HG03521 (cell line): ENCODE data around the gene CYP2W1.

Experiments used
- ATAC-seq: cut with Tn5 transposase; IDR thresholded peaks from one replicate; pipeline ENCODE4 v1.9.1; 2021; ENCODE audit warnings: mild to moderate bottlenecking, moderate library complexity; ENCODE audit not compliant: unreplicated experiment

Gene CYP2W1

DNA sequence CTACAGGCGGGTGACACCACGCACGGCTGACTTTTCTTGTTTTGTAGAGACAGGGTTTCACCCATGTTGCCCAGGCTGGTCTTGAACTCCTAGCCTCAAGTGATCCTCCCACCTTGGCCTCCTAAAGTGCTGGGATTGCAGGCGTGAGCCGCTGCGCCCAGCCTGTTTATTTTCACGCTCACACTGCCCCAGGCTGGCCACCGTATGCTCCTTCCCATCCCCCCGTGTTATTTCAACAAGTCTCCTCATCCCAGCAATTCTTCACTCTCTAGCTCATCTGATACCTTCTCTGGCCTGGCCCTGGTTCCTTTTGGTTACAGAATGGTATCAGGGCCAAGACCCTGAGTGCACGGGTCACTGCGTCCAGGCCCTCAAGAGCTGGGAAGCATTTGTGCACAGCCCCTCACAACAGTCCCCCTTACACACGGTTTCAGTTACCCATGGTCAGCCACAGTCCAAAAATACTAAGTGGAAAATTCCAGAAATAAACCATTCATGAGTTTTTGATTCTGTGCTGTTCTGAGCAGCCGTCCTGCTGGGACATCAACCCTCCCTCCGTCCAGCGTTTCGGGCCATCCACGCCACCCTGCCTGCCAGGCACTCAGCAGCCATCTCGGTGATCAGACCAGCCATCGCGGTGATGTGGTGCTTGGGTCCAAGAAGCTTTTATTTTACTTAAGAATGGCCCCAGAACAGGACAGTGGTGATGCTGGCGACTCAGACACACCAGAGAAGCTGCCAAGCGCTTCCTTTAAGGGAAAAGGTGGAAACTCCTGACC is 16.5 kb upstream of the CYP2W1 start:
- no peak for ATAC-seq

DNA sequence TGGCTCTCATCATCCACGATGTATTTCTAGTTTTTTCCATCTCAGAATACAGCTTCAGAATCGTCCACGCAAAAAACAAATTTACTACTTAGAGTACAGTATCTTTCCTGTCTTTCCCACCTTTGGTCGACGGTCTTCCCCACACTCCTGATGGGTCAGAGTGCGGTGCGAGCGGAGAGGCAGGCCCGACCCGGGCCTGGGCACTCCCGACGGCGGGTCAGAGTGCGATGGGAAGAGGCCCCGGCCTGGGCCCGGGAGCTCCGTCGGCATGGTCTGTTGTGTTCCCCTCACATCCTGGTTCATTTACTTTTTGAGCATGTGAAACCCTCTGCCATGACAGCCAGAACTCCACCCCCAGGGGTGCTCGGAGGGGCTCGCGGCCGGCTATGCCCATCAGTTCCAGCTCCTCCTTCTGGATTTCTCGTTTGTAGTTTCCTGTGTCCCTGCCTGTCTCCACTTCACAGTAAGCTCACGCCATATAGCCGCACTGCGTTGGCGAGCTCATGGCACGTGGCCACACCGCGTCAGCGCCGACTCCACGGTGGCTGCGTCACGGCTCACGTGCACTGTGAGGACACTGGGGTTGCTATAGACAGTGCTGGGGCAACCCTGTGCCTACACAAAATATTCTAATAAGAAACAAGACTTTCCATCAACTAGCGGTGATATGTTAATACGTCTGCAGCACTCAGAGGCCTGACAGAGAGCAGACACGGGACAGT is 15.5 kb upstream of the CYP2W1 start:
- no peak for ATAC-seq

DNA sequence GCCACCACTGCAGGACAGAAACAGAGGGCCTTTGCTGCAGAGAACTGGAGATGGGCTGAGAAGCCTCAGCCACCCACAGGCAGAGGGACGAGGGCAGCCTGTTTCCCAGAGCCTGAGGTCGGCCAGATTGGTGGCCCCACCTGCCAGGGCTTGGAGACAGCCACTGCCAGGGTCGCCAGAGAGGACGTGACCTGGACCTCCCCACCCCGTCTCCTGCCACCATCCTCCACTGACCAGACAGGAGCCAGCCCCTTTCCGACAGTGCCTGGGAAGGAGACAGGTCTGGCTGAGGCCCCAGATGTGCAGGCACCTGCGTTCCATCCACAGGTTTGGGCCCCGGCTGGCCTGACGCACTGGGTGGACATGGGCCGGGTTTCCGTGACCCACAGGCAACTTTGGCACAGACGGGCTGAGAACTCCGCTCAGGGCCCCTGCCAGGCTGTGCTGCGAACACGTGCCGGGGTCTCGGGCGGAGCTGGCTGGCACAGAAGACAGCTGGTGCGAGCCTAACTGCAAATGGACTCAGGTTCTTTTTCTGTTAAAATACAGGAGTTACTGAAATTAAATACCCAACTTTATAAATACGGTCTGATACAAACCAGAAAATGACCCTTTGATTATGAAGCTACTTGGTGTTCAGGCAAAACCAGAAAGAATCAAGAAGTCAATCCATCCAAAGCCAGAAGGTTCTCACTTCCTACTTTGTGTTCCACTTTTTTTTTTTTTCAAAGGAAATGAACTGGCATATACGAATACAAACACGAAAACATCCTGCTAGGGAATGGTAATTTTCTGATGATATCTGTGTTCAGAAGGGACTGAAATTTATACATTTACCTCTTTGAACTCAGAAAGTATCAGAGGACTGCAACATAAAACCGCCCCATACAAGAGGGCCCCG is 14.5 kb upstream of the CYP2W1 start:
- no peak for ATAC-seq

DNA sequence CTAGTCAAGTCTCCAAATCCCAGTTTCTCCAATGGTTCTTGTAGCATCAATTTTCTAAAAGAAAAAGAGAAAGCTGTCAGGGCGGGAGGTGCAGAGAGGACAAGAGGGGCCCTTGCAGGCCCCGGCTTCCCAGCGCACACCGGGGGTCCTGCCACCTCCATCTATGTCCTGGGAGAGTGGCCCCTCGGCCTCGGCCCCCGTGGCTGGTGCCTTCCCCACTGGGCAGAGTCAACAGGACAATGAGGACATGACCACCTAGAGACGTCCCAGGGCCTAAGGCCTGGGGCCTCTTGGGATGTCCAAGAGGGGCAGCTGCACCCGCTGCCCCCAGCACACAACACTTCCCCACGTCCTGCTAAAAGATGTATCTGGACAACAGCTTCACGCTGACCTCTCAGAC is 13.6 kb upstream of the CYP2W1 start:
- ATAC-seq: no peak

DNA sequence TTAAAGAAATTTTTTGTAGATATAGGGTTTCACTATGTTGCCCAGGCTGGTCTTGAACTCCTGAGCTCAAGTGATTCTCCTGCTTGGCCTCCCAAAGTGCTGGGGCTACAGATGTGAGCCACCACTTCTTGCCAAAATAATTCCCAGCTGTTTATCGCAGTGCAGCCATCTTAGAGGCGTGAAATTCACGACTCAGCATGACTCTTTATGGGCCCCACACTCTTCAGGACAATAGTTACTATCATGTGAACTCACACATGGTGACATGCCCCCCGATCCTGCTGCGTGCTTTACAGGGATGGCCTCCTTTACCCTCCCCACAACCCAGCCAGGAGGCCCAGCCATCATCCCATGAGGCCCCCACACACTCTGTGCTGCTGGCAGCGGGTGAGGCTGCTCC is 12.2 kb upstream of the CYP2W1 start:
- no peak for ATAC-seq

DNA sequence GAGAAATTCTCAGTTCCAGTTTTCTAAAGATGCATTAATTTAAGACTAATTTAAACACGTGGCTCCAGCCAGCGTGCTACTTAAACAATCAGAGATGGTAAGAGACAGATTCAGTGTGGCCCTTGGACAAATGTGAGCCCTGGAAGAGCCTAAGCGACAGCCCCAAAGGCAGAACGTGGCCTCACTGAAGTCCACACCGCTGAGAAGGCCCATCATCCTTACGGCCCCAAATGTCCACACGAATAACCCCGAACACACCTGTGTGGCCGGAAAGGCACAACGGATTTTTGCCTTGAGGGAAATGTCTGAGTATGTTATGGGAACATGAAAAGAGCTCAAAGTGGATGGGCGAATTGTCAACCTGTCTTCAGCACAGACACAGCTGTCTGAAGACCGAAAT is 10.9 kb upstream of the CYP2W1 start:
- ATAC-seq: no peak

DNA sequence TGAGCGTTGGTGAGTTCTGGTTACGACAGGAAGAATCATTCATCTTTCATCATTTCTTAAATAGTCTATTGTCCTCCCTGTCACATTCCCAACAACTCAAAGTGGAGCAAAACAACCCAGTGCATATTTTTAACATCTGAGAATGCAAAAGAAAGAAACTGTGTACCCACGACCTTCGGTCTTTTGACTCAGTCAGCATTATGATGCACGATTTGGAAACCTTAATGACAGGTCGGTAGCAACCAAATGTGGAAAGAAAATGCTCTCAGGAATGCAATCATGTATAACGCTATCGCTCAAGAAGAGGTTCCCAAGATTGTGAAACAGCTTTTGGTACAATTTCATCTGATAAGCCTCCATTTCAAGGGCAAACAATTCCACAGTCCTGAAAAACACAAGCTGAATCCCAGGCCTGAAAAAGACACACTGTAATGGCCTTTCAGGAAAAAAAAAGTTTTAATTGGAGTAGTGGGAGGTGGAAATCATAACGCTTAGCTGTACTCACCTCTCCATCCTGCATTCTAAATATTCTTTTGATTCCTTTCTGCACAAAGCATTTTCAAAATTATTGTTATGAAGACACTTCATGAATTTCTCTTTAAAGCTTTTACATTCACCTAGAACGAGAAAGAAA is 10.2 kb upstream of the CYP2W1 start:
- no peak for ATAC-seq

DNA sequence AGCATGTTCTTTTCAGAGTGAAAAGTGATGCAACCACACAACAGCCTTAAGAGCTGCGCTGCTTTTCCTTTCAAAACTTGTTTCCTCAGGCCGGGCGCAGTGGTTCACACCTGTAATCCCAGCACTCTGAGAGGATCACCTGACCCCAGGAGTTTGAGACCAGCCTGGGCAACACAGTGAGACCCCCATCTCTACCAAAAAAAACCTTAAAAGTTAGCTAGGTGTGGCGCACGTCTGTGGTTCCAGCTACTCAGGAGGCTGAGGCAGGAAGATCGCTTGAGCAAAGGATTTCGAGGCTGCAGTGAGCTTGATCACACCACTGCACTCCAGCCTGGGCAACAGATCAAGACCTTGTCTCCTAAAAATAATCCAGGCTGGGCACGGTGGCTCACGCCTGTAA is 9.7 kb upstream of the CYP2W1 start:
- ATAC-seq: no peak

DNA sequence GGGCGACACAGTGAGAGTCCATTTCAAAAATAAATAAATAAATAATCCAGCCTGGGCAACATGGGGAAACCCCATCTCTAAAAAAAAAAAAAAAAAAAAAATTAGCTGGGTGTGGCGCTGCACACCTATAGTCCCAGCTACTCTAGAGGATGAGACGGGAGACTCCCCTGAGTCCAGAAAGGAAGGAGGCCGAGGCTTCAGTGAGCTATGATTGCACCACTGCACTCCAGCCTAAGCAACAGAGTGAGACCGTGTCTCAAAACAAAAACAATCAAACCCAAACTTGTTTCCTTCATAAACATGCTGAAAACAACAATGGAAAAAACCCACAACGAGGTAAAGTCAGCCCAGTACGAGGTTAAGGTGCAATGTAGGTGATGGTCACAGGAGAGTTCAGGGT is 8.8 kb upstream of the CYP2W1 start:
- no peak for ATAC-seq

DNA sequence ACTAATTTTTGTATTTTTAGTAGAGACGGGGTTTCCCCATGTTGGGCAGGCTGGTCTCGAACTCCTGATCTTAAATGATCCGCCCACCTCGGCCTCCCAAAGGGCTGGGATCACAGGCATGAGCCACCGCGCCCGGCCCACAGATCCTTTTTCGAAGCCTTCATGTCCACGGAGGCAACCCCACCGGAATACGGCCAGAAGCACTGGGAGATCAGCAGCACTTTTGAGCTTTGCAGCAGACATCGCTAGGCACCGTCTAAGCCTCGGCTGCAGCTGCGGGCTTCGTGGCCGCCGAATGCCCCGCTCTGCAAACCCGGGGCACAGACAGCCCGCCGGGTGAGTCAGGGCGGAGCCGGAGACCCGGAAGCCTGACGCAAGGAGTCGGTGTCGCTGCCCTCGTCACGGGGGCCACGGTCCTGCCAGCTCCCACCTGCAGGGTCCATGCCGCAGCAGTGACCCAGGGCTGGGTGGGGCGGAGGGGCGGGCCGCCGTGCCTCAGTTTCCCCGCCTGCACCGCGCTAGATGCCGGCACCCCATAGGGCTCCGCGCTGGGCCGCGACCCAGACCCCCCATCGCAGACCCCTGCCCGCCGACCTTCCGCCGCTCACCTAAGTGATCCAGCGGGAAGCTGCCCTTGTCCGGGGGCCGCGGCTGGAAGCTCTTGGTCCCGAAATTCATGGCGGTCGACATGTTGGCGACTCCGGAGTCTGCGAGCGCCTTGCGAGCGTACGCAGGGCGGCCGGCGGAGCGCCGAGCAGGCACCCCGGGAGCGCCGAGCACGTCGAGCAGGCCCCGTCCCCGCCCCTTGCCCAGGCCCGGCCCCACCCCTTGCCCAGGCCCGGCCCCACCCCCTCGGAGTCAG is 7.9 kb upstream of the CYP2W1 start, which contains the start of gene COX19:
TSS of gene COX19 (minus strand) at position 730 of the 862 bp plus-strand sequence. CDS start at position 690, 40 bp downstream.
- peak; percentile 85 for ATAC-seq

DNA sequence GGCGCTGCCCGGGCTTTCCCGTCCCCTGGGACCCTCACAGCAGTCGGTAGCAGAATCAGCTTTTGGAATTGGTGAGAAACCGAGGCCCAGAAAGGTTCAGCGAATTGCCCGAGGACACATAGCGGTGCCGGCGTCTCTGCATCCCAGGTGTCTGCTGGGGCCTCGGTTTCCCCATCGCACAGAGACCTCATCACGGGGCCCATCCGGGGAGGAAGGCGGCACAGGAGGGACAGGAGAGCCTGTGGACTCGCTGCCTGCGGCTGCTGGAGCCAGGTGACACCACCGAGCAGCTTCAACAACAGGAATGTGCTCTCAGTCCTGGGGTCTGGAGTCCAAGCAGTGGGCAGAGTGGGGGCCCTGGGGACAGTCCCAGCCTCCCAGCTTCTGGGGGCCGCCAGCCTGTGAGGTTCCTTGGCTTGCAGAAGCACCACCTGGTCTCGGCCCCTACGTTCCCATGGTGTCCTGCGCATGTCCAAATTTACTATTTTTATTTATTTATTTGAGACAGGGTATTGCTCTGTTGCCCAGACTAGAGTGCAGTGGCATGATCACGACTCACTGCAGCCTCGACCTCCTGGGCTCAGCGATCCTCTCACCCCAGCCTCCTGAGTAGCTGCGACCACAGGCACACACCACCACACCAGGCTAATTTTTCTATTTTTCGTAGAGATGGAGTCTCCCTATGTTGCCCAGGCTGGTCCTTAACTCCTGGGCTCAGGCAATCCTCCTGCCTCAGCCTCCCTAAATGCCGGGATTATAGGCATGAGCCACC is 7.1 kb upstream of the CYP2W1 start:
- ATAC-seq: no peak

DNA sequence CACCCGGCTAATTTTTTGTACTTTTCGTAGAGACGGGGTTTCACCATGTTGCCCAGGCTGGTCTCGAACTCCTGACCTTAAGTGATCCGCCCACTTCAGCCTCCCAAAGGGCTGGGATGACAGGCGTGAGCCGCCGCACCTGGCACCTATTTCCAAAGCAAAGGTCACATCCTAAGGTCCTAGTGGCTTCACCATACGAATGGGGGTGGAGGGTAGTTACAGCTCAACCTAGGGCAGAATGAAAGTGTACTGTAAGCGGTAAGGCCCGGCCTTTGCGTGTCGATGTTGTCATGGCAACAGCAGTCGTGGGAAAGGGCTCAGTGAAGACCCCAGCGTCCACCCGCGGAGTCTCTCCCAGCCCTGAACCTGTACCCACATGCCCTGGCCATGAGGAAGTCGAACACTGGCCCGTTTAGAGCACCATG is 6.1 kb upstream of the CYP2W1 start:
- no peak for ATAC-seq

DNA sequence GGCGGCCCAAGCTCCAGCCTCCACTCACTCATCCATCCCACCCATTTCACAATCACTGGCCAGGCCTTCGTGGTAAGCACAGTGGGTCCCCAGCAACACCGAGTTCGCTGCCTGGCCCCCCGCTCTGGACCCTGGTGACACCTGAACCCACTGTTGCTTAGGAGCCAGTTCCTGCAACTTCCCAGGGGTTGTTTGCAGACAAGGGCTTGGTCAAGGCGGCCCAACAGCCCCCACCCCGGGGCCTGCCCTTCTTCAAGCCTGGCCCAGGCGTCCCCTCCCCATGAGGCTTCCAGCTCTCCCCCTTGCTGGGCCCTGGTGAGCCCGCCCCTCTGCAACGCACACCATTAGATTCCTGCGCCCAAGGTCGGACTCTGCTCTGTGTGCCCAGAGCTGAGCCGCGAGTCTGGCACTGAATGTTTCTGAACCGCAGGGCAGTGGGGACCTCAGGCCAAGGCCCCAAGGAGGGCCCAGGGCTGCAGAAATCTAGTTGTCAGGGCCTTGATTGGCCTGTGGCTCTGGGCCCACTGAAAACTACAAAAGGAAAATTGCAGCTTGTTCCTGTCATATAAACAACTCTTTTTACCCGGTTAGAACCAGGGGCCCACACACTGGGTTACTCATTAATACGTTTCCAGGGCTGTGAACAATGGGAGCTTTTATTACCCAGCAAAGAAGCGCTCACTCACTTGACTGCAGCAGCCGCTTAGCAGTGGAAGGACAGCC is 5.5 kb upstream of the CYP2W1 start:
- no peak for ATAC-seq

DNA sequence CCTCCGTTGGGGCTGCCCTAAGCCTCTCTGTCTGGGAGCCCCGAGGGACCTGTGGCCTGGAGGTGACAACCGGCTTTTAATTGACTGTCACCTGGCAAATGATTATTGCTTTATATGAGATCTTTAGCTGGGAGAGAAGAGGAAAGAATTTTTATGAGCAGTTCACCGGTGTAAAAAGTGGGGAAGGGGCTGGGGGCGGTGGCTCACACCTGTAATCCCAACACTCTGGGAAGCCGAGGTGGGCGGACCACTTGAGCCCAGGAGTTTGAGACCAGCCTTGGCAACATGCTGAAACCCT is 5.0 kb upstream of the CYP2W1 start:
- no peak for ATAC-seq

DNA sequence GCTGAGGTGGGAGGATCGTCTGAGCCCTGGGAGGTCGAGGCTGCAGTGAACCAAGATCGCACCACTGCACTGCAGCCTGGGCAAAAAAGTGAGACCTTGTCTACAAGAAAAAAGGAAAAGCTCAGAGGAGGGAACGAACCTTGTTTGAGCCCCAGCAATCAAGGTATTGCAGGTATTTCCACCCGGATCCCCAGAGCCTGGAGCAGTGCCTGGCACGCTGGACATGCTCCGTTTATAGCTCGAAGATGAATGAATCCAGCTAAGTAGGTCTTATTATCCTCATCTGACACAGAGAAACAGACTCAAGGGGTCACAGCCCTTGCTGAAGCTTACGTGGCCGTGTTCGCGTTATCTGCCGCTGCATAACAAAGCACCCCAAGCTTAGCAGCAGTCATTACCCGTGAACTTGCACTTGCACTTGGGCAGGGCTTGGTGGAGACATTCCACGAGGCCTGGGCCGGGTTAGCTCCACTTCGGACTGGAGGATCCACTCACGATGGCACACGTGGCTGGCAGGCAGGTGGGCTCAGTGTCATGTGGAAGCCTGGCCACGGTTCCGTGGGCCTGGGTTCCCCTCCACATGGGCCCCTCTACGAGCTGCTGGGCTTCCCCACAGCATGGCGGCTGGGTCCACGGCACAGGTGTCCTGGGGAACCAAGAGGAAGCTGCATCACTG is 4.4 kb upstream of the CYP2W1 start:
- ATAC-seq: no peak

DNA sequence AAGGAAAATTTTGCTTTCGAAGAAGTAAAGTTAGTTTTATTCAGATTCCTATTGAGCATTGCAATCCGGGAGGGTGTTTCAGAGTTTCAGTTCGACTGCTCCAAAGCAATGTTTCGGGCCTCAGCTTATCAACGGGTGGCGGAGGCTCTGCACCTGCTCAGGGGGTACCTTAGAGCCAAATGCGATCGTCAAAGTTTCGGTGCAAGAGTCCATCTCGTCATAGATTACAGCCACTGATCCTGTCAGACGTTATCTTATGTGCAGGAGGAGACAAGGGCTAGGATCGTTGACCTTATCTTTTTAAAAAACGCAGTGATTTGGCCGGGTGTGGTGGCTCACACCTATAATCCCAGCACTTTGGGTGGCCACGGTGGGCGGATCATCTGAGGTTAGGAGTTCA is 3.8 kb upstream of the CYP2W1 start:
- no peak for ATAC-seq

DNA sequence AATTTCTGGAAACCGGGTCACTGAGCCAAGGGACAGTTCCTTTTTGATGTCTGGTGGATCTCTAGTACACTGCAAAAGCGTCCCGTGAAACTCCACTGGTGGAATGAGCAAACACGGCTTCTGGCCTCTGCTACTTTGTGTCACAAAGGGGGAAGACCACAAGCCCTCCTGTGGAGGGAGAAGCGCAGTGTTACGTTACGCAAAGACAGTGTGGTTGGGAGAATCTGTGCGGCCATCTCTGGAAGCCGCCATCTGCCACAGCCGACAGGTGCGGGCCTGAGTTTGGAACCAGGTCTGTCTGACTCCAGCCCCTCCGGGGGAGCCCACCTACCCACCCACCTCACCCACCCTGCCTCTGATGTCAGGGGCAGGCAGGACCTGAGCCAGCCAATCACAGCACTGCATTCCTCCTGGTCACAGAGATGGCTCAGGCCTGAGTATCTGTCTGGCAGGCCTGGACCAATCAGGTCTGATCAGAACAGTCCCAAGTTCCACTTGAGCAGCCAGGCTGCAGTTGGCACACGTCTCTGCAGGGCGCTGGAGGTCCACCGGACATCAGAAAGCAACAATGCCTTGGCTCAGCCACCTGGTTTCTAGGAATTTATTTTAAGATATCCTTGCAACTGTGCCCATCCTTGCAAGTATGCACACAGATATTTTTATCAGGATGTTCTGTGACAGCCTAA is 3.0 kb upstream of the CYP2W1 start:
- ATAC-seq: no peak
